H9 (cell line): ENCODE results near the gene MDFI. TPM values are rescaled to one million over a fixed set of nuclear protein-coding genes. Genes with fewer than 3 reads are reported as not detected.

Experiments
- DNase-seq: peaks from one replicate; pipeline ENCODE4 v3.0.0-alpha.2; 2017
- H2AFZ ChIP-seq: one replicate; pipeline ENCODE4 v1.6.1; 2013; ENCODE audit warnings: mild to moderate bottlenecking, low read length, control low read depth, moderate library complexity
- H2AK5ac ChIP-seq: 2 replicates; pipeline ENCODE4 v1.6.1; 2013; ENCODE audit warnings: low read length, control low read depth, mixed read lengths; ENCODE audit not compliant: insufficient read length
- H2BK120ac ChIP-seq: one replicate; pipeline ENCODE4 v1.6.1; 2013; ENCODE audit warnings: low read depth, mild to moderate bottlenecking, low read length, control low read depth, inconsistent platforms; ENCODE audit not compliant: poor library complexity, severe bottlenecking
- H2BK12ac ChIP-seq: 2 replicates; pipeline ENCODE4 v1.6.1; 2013; ENCODE audit warnings: low read length, control low read depth, mixed read lengths, low read depth; ENCODE audit not compliant: insufficient read length
- H2BK15ac ChIP-seq: 2 replicates; pipeline ENCODE4 v1.6.1; 2013; ENCODE audit warnings: low read depth, low read length, control low read depth
- H2BK20ac ChIP-seq: one replicate; pipeline ENCODE4 v1.6.1; 2013; ENCODE audit warnings: low read depth, mild to moderate bottlenecking, low read length, control low read depth, inconsistent platforms; ENCODE audit not compliant: poor library complexity, severe bottlenecking
- H2BK5ac ChIP-seq: 2 replicates; pipeline ENCODE4 v1.6.1; 2013; ENCODE audit warnings: low read length, control low read depth, mixed read lengths; ENCODE audit not compliant: insufficient read length
- H3K14ac ChIP-seq: 2 replicates; pipeline ENCODE4 v1.6.1; 2013; ENCODE audit warnings: low read length, control low read depth; ENCODE audit not compliant: insufficient read depth
- H3K18ac ChIP-seq: 2 replicates; pipeline ENCODE4 v1.6.1; 2013; ENCODE audit warnings: low read depth, mild to moderate bottlenecking, mixed read lengths, low read length, control low read depth; ENCODE audit not compliant: insufficient read length
- H3K23ac ChIP-seq: 2 replicates; pipeline ENCODE4 v1.6.1; 2013; ENCODE audit warnings: low read length, control low read depth, mixed read lengths, low read depth; ENCODE audit not compliant: insufficient read length
- H3K23me2 ChIP-seq: 2 replicates; pipeline ENCODE4 v1.6.1; 2013; ENCODE audit warnings: low read depth, mild to moderate bottlenecking, mixed read lengths, low read length, control low read depth; ENCODE audit not compliant: insufficient read length, poor library complexity, severe bottlenecking
- H3K27ac ChIP-seq: 2 replicates; pipeline ENCODE4 v1.5.1; 2013; ENCODE audit warnings: low read length, control low read depth, mixed read lengths, low read depth; ENCODE audit not compliant: insufficient read length
- H3K27me3 ChIP-seq: 2 replicates; pipeline ENCODE4 v1.6.1; 2013; ENCODE audit warnings: low read length, control low read depth, inconsistent platforms; ENCODE audit not compliant: insufficient read depth
- H3K4ac ChIP-seq: 2 replicates; pipeline ENCODE4 v1.6.1; 2013; ENCODE audit warnings: low read depth, mild to moderate bottlenecking, control low read depth, inconsistent platforms, low read length, moderate library complexity
- H3K4me1 ChIP-seq: 2 replicates; pipeline ENCODE4 v1.6.1; 2013; ENCODE audit warnings: low read length, control low read depth, inconsistent platforms; ENCODE audit not compliant: insufficient read depth
- H3K4me2 ChIP-seq: 2 replicates; pipeline ENCODE4 v1.6.1; 2013; ENCODE audit warnings: low read length, control low read depth, mixed read lengths; ENCODE audit not compliant: insufficient read length, insufficient read depth
- H3K56ac ChIP-seq: 2 replicates; pipeline ENCODE4 v1.6.1; 2013; ENCODE audit warnings: low read depth, mild to moderate bottlenecking, mixed read lengths, low read length, control low read depth; ENCODE audit not compliant: insufficient read length
- H3K79me1 ChIP-seq: 2 replicates; pipeline ENCODE4 v1.6.1; 2013; ENCODE audit warnings: low read depth, mild to moderate bottlenecking, moderate library complexity, low read length, control low read depth, inconsistent platforms; ENCODE audit not compliant: insufficient read depth, poor library complexity, severe bottlenecking
- H3K79me2 ChIP-seq: 2 replicates; pipeline ENCODE4 v1.6.1; 2013; ENCODE audit warnings: low read length, control low read depth, inconsistent platforms; ENCODE audit not compliant: insufficient read depth
- H3K9ac ChIP-seq: 2 replicates; pipeline ENCODE4 v1.6.1; 2013; ENCODE audit warnings: low read length, control low read depth, mixed read lengths; ENCODE audit not compliant: insufficient read length; ENCODE audit errors: extremely low read depth
- H3K9me3 ChIP-seq: one replicate; pipeline ENCODE4 v1.6.1; 2013; ENCODE audit warnings: low read depth, low read length, inconsistent platforms; ENCODE audit not compliant: control insufficient read depth
- H3T11ph ChIP-seq: one replicate; pipeline ENCODE4 v1.6.1; 2013; ENCODE audit warnings: mild to moderate bottlenecking, low read length, control low read depth, inconsistent platforms
- H4K20me1 ChIP-seq: one replicate; pipeline ENCODE4 v1.6.1; 2013; ENCODE audit not compliant: control insufficient read depth, insufficient read length, insufficient read depth
- H4K5ac ChIP-seq: 2 replicates; pipeline ENCODE4 v1.6.1; 2013; ENCODE audit warnings: low read depth, mild to moderate bottlenecking, mixed read lengths, low read length, control low read depth; ENCODE audit not compliant: insufficient read length
- H4K8ac ChIP-seq: replicated peaks from 2 replicates; pipeline ENCODE4 v1.6.1; 2013; ENCODE audit warnings: low read length, control low read depth, mixed read lengths, low read depth; ENCODE audit not compliant: insufficient read length
- H4K91ac ChIP-seq: 2 replicates; pipeline ENCODE4 v1.6.1; 2013; ENCODE audit warnings: low read depth, mild to moderate bottlenecking, moderate library complexity, mixed read lengths, low read length, control low read depth; ENCODE audit not compliant: insufficient read length
- H3K27ac Mint-ChIP-seq, 3 experiments: 2 replicates in 2 of 3; 3 replicates in 1 of 3; pipeline ENCODE4 v1.8.0; 2020 to 2021; ENCODE audit warnings: mixed read lengths in 3 of 3, mild to moderate bottlenecking in 1 of 3, moderate library complexity in 1 of 3
- H3K27me3 Mint-ChIP-seq: 2 replicates; pipeline ENCODE4 v1.8.0; 2021; ENCODE audit warnings: low read depth, mild to moderate bottlenecking, moderate library complexity, mixed read lengths
- H3K36me3 Mint-ChIP-seq, 3 experiments: 2 replicates in 2 of 3; 3 replicates in 1 of 3; pipeline ENCODE4 v1.8.0; 2020 to 2021; ENCODE audit warnings: low read depth in 3 of 3, mixed read lengths in 3 of 3; ENCODE audit not compliant: insufficient read depth in 1 of 3
- H3K4me1 Mint-ChIP-seq, 2 experiments: 2 replicates each; pipeline ENCODE4 v1.8.0; 2020; ENCODE audit warnings: mixed read lengths in 2 of 2
- H3K4me3 Mint-ChIP-seq, 2 experiments: 2 replicates in 1 of 2; 3 replicates in 1 of 2; pipeline ENCODE4 v1.8.0; 2020 to 2021; ENCODE audit warnings: mild to moderate bottlenecking in 2 of 2, mixed read lengths in 2 of 2, moderate library complexity in 1 of 2
- H3K9me3 Mint-ChIP-seq, 2 experiments: 2 replicates in 1 of 2; 3 replicates in 1 of 2; pipeline ENCODE4 v1.8.0; 2020; ENCODE audit warnings: mild to moderate bottlenecking in 2 of 2, mixed read lengths in 2 of 2, moderate library complexity in 1 of 2
- CTCF ChIP-seq: fragments of 200-600 bp; sonication (generic); conservative IDR thresholded peaks from 3 replicates; pipeline ENCODE4 v1.8.0; 2021; ENCODE audit warnings: antibody characterized with exemption, mild to moderate bottlenecking
- WGBS: extraction: QIAGEN DNeasy Blood & Tissue Kit; methylation state at CpG from one replicate; pipeline ENCODE4 v1.1.7; 2013; ENCODE audit warnings: missing lambda C conversion rate, low lambda C conversion rate, mixed read lengths; ENCODE audit not compliant: insufficient read length; ENCODE audit errors: extremely low coverage; 5-methylcytosine and 5-hydroxymethylcytosine counted together
- total RNA-seq: library from RNA; stranded (reverse); gene quantifications from 2 replicates; pipeline ENCODE4 v1.2.1, GENCODE V29; 2021

The MDFI gene
- total RNA-seq, 1 experiment from 2014 or later = 45.0 TPM

- Histone ChIP-seq H3K18ac (no peak overlapping the region), H3K9ac (no peak overlapping the region), H2BK20ac (no peak overlapping the region), H2BK5ac (no peak overlapping the region), H3K4me2 (no peak overlapping the region), H3K9me3 (peaks cover 5% of the 10 kb centered on the region), H3K27ac (no peak overlapping the region), H3T11ph (no peak overlapping the region), H2BK120ac (no peak overlapping the region), H2BK15ac (no peak overlapping the region), H3K23me2 (no peaks in the 10 kb centered on the region), H4K5ac (no peak overlapping the region), H3K23ac (no peak overlapping the region), H2AK5ac (no peak overlapping the region), H3K79me2 (no peaks in the 10 kb centered on the region), H2AFZ (no peak overlapping the region), H3K4ac (no peak overlapping the region), H4K91ac (no peak overlapping the region), H3K14ac (no peak overlapping the region), H3K27me3 (no peaks in the 10 kb centered on the region), H3K79me1 (no peaks in the 10 kb centered on the region), H2BK12ac (no peak overlapping the region), H4K8ac (no peak overlapping the region), H3K4me1 (no peaks in the 10 kb centered on the region), H4K20me1 (no peaks in the 10 kb centered on the region), H3K56ac (no peak overlapping the region)
- H3K36me3 Mint-ChIP-seq = peaks cover 5 to 27% (median 14%) of the 10 kb centered on the region in 3 experiments
- H3K27ac Mint-ChIP-seq = no peak overlapping the region
- peaks cover 4 to 5% of the 10 kb centered on the region in 2 experiments; a peak in 2 of 4 replicates for H3K4me1 Mint-ChIP-seq
- H3K4me3 Mint-ChIP-seq = no peak overlapping the region
- WGBS = no CpG with 5 or more reads among the region's 7 CpGs
- H3K27me3 Mint-ChIP-seq = peaks cover 34% of the 10 kb centered on the region
- TF ChIP-seq CTCF = no peak
- no peak for DNase-seq
- H3K9me3 Mint-ChIP-seq = peaks cover 31 to 38% of the 10 kb centered on the region in 2 experiments
Measured at GRCh38 chr6:41615311-41615710, 23.0 kb upstream of the MDFI start.
